Measurements from ENCODE around the gene SPATA25. TPM values are rescaled to one million over a fixed set of nuclear protein-coding genes. Genes with fewer than 3 reads are reported as not detected.

Gene SPATA25
- polyA plus RNA-seq, 1 donor, result 17.3 TPM

GRCh38 chr20:45848969-45849582, 38.3 kb downstream of the SPATA25 start:
- Histone ChIP-seq H3K36me3 (ENCODE audit: control insufficient read depth, insufficient read depth, low read length) (peaks cover 48% of the 10 kb centered on the region), H3K9me3 (ENCODE audit: control insufficient read depth, low read depth, low read length) (no peaks in the 10 kb centered on the region), H3K4me3 (ENCODE audit: low read length) (no peak overlapping the region), H3K4me1 (ENCODE audit: control insufficient read depth, insufficient read depth, low read length) (peaks cover 8% of the 10 kb centered on the region), H3K27ac (ENCODE audit: low read length) (no peak overlapping the region), H3K27me3 (ENCODE audit: control insufficient read depth, insufficient read depth, low read length) (no peaks in the 10 kb centered on the region)
- 100% methylated on average over 1 of the region's 8 CpGs for WGBS (ENCODE audit: insufficient coverage, low lambda C conversion rate)
- DNase-seq, result no peak

- DNase-seq, result no peak
- Histone ChIP-seq H3K27me3 (ENCODE audit: control insufficient read depth, insufficient read depth, low read length) (no peaks in the 10 kb centered on the region), H3K4me1 (ENCODE audit: control insufficient read depth, insufficient read depth, low read length) (peaks cover 8% of the 10 kb centered on the region), H3K36me3 (ENCODE audit: control insufficient read depth, insufficient read depth, low read length) (peaks cover 49% of the 10 kb centered on the region), H3K9me3 (ENCODE audit: control insufficient read depth, low read depth, low read length) (no peaks in the 10 kb centered on the region), H3K4me3 (ENCODE audit: low read length) (no peak overlapping the region), H3K27ac (ENCODE audit: low read length) (no peak overlapping the region)
- no CpG with 5 or more reads among the region's 8 CpGs for WGBS (ENCODE audit: insufficient coverage, low lambda C conversion rate)
Measured at GRCh38 chr20:45848421-45848820, 39.0 kb downstream of the SPATA25 start.

- H3K36me3 ChIP-seq (ENCODE audit: control insufficient read depth, insufficient read depth, low read length), result peaks cover 75% of the 10 kb centered on the region
- no peak overlapping the region for H3K4me3 ChIP-seq (ENCODE audit: low read length)
- no peak overlapping the region for H3K27ac ChIP-seq (ENCODE audit: low read length)
- no peak for DNase-seq
- no peaks in the 10 kb centered on the region for H3K9me3 ChIP-seq (ENCODE audit: control insufficient read depth, low read depth, low read length)
- H3K27me3 ChIP-seq (ENCODE audit: control insufficient read depth, insufficient read depth, low read length), result no peaks in the 10 kb centered on the region
- no peaks in the 10 kb centered on the region for H3K4me1 ChIP-seq (ENCODE audit: control insufficient read depth, insufficient read depth, low read length)
Measured at GRCh38 chr20:45845452-45845851, 42.0 kb downstream of the SPATA25 start.

- Histone ChIP-seq H3K27me3 (ENCODE audit: control insufficient read depth, insufficient read depth, low read length) (no peaks in the 10 kb centered on the region), H3K36me3 (ENCODE audit: control insufficient read depth, insufficient read depth, low read length) (peaks cover 78% of the 10 kb centered on the region), H3K9me3 (ENCODE audit: control insufficient read depth, low read depth, low read length) (no peaks in the 10 kb centered on the region), H3K4me3 (ENCODE audit: low read length) (no peak overlapping the region), H3K4me1 (ENCODE audit: control insufficient read depth, insufficient read depth, low read length) (no peaks in the 10 kb centered on the region), H3K27ac (ENCODE audit: low read length) (no peak overlapping the region)
- no peak for DNase-seq
- no CpG with 5 or more reads among the region's 14 CpGs for WGBS (ENCODE audit: insufficient coverage, low lambda C conversion rate)
Measured at GRCh38 chr20:45843506-45843905, 43.9 kb downstream of the SPATA25 start.

- whole genome bisulfite sequencing (ENCODE audit: insufficient coverage, low lambda C conversion rate), result no CpG with 5 or more reads among the region's 5 CpGs
- H3K4me1 ChIP-seq (ENCODE audit: control insufficient read depth, insufficient read depth, low read length), result no peaks in the 10 kb centered on the region
- H3K36me3 ChIP-seq (ENCODE audit: control insufficient read depth, insufficient read depth, low read length), result peaks cover 69% of the 10 kb centered on the region
- H3K9me3 ChIP-seq (ENCODE audit: control insufficient read depth, low read depth, low read length), result no peaks in the 10 kb centered on the region
- DNase-seq, result no peak
- H3K27ac ChIP-seq (ENCODE audit: low read length), result no peak overlapping the region
- no peak overlapping the region for H3K4me3 ChIP-seq (ENCODE audit: low read length)
- H3K27me3 ChIP-seq (ENCODE audit: control insufficient read depth, insufficient read depth, low read length), result no peaks in the 10 kb centered on the region
Measured at GRCh38 chr20:45842169-45842812, 45.1 kb downstream of the SPATA25 start.

GRCh38 chr20:45841407-45842129, 45.9 kb downstream of the SPATA25 start:
- H3K4me3 ChIP-seq (ENCODE audit: low read length), result no peak overlapping the region
- no peak overlapping the region for H3K27ac ChIP-seq (ENCODE audit: low read length)
- H3K9me3 ChIP-seq (ENCODE audit: control insufficient read depth, low read depth, low read length), result no peaks in the 10 kb centered on the region
- no peak for DNase-seq
- no peaks in the 10 kb centered on the region for H3K27me3 ChIP-seq (ENCODE audit: control insufficient read depth, insufficient read depth, low read length)
- no CpG with 5 or more reads among the region's 10 CpGs for WGBS (ENCODE audit: insufficient coverage, low lambda C conversion rate)
- peaks cover 2% of the 10 kb centered on the region for H3K4me1 ChIP-seq (ENCODE audit: control insufficient read depth, insufficient read depth, low read length)
- H3K36me3 ChIP-seq (ENCODE audit: control insufficient read depth, insufficient read depth, low read length), result peaks cover 62% of the 10 kb centered on the region

- no peaks in the 10 kb centered on the region for H3K9me3 ChIP-seq (ENCODE audit: control insufficient read depth, low read depth, low read length)
- no peak overlapping the region for H3K4me3 ChIP-seq (ENCODE audit: low read length)
- no peaks in the 10 kb centered on the region for H3K27me3 ChIP-seq (ENCODE audit: control insufficient read depth, insufficient read depth, low read length)
- H3K4me1 ChIP-seq (ENCODE audit: control insufficient read depth, insufficient read depth, low read length), result peaks cover 4% of the 10 kb centered on the region
- DNase-seq, result no peak
- no peak overlapping the region for H3K27ac ChIP-seq (ENCODE audit: low read length)
- no CpG with 5 or more reads among the region's 25 CpGs for WGBS (ENCODE audit: insufficient coverage, low lambda C conversion rate)
- H3K36me3 ChIP-seq (ENCODE audit: control insufficient read depth, insufficient read depth, low read length), result peaks cover 56% of the 10 kb centered on the region
Measured at GRCh38 chr20:45840700-45841198, 46.7 kb downstream of the SPATA25 start.

- no peaks in the 10 kb centered on the region for H3K27me3 ChIP-seq (ENCODE audit: control insufficient read depth, insufficient read depth, low read length)
- no peak overlapping the region for H3K4me3 ChIP-seq (ENCODE audit: low read length)
- H3K4me1 ChIP-seq (ENCODE audit: control insufficient read depth, insufficient read depth, low read length), result peaks cover 9% of the 10 kb centered on the region
- no CpG with 5 or more reads among the region's 1 CpG for WGBS (ENCODE audit: insufficient coverage, low lambda C conversion rate)
- H3K36me3 ChIP-seq (ENCODE audit: control insufficient read depth, insufficient read depth, low read length), result peaks cover 19% of the 10 kb centered on the region
- no peaks in the 10 kb centered on the region for H3K9me3 ChIP-seq (ENCODE audit: control insufficient read depth, low read depth, low read length)
- DNase-seq, result no peak
- no peak overlapping the region for H3K27ac ChIP-seq (ENCODE audit: low read length)
Measured at GRCh38 chr20:45836841-45837240, 50.6 kb downstream of the SPATA25 start.

Other genes starting within 250 kb of the SPATA25 start
- not detected for gene WFDC11, start 217.4 kb downstream of the SPATA25 start, polyA plus RNA-seq
- not detected for gene WFDC13, start 185.6 kb downstream of the SPATA25 start, polyA plus RNA-seq
- gene WFDC10B, start 182.6 kb downstream of the SPATA25 start, polyA plus RNA-seq, result not detected
- not detected for gene SPINT4, start 165.3 kb downstream of the SPATA25 start, polyA plus RNA-seq
- gene WFDC3, start 95.7 kb downstream of the SPATA25 start, polyA plus RNA-seq, result 0.57 TPM
- gene DNTTIP1, start 95.7 kb downstream of the SPATA25 start, polyA plus RNA-seq, result 27.1 TPM
- 35.6 TPM for gene UBE2C, start 75.0 kb downstream of the SPATA25 start, polyA plus RNA-seq
- 10.9 TPM for gene TNNC2, start 60.3 kb downstream of the SPATA25 start, polyA plus RNA-seq
- 11.1 TPM for gene SNX21, start 53.8 kb downstream of the SPATA25 start, polyA plus RNA-seq
- gene ACOT8, start 30.2 kb downstream of the SPATA25 start, polyA plus RNA-seq, result 26.5 TPM
- 6.5 TPM for gene ZSWIM3, start 30.0 kb downstream of the SPATA25 start, polyA plus RNA-seq
- 17.3 TPM for gene ZSWIM1, start 6.4 kb downstream of the SPATA25 start, polyA plus RNA-seq
- gene NEURL2, start 3.6 kb upstream of the SPATA25 start, polyA plus RNA-seq, result 15.6 TPM
- 851 TPM for gene CTSA, start 3.7 kb upstream of the SPATA25 start, polyA plus RNA-seq
- 25.2 TPM for gene PLTP, start 24.5 kb upstream of the SPATA25 start, polyA plus RNA-seq
- 28.1 TPM for gene PCIF1, start 47.1 kb upstream of the SPATA25 start, polyA plus RNA-seq
- 13.4 TPM for gene ZNF335, start 84.6 kb upstream of the SPATA25 start, polyA plus RNA-seq
- 1.6 TPM for gene MMP9, start 121.3 kb upstream of the SPATA25 start, polyA plus RNA-seq
- gene SLC12A5, start 141.6 kb upstream of the SPATA25 start, polyA plus RNA-seq, result 3.5 TPM
- gene NCOA5, start 202.3 kb upstream of the SPATA25 start, polyA plus RNA-seq, result 38.9 TPM
- 2.8 TPM for gene CD40, start 230.7 kb upstream of the SPATA25 start, polyA plus RNA-seq

Measured in large intestine (tissue), 3 donors.